ENCODE measurements around the gene SEMA4C. TPM values are rescaled to one million over a fixed set of nuclear protein-coding genes. Genes with fewer than 3 reads are reported as not detected.

SEMA4C gene
- total RNA-seq, 1 donor from 2014 or later, result 24.8 TPM

DNA sequence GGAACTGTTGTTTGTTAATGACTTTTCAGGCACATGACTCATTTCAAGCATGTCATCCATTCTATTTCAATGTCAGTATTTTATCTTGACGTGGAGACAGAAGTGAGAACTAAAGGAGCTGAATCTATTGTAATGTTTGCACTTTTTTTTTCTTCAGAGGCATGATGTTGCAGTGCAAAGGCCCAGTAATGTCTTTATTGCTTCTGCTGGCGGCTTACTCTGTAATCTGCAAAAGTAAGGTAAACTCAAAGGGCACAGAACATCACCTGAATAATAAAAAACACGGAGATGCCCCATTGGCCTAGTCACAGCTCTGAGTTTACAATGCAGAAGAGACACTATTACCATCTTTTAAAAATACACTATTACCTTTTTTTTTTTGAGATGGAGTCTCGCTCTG lies 56.2 kb downstream of the SEMA4C start:
- DNase-seq (ENCODE audit: low spot score), result no peak
- H3K36me3 Mint-ChIP-seq (ENCODE audit: low read depth), result peaks cover 4% of the 10 kb centered on the region
- no peaks in the 10 kb centered on the region for H3K9me3 Mint-ChIP-seq (ENCODE audit: low read depth)
- no peaks in the 10 kb centered on the region for H3K27me3 Mint-ChIP-seq (ENCODE audit: low read depth)
- TF ChIP-seq, protein P1, sequence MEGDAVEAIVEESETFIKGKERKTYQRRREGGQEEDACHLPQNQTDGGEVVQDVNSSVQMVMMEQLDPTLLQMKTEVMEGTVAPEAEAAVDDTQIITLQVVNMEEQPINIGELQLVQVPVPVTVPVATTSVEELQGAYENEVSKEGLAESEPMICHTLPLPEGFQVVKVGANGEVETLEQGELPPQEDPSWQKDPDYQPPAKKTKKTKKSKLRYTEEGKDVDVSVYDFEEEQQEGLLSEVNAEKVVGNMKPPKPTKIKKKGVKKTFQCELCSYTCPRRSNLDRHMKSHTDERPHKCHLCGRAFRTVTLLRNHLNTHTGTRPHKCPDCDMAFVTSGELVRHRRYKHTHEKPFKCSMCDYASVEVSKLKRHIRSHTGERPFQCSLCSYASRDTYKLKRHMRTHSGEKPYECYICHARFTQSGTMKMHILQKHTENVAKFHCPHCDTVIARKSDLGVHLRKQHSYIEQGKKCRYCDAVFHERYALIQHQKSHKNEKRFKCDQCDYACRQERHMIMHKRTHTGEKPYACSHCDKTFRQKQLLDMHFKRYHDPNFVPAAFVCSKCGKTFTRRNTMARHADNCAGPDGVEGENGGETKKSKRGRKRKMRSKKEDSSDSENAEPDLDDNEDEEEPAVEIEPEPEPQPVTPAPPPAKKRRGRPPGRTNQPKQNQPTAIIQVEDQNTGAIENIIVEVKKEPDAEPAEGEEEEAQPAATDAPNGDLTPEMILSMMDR (IDR thresholded peaks at IDR 0.05), result no peak
- no peak overlapping the region for H3K4me3 Mint-ChIP-seq (ENCODE audit: unreplicated experiment)
- peaks cover 26% of the 10 kb centered on the region for H3K4me1 Mint-ChIP-seq (ENCODE audit: low read depth)
- no peak overlapping the region for H3K27ac Mint-ChIP-seq (ENCODE audit: unreplicated experiment)

DNA sequence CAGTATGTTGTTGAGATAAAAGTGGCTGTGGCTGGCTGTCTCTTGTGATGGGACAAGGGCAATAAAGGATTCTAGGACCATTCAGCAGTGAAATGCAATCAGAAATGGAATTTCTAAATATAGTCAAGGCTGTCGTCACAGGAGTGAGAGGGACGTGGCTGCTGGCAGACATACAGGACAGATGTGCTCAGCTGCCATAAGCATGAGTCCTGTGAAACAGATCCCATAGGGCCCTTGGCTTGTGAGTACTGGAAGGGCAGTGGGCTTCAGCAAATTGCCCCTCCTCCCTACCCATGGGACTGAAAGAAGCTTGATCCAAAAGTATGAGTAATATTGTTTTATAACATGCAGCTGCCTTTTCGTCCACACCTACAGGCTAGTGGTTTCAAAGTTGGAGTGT lies 58.0 kb downstream of the SEMA4C start:
- DNase-seq (ENCODE audit: low spot score), result no peak
- H3K27ac Mint-ChIP-seq (ENCODE audit: unreplicated experiment), result no peak overlapping the region
- H3K36me3 Mint-ChIP-seq (ENCODE audit: low read depth), result peaks cover 5% of the 10 kb centered on the region
- TF ChIP-seq, protein P1 (IDR thresholded peaks at IDR 0.05), result no peak
- peaks cover 12% of the 10 kb centered on the region for H3K4me1 Mint-ChIP-seq (ENCODE audit: low read depth)
- no peak overlapping the region for H3K4me3 Mint-ChIP-seq (ENCODE audit: unreplicated experiment)
- H3K27me3 Mint-ChIP-seq (ENCODE audit: low read depth), result no peaks in the 10 kb centered on the region
- no peaks in the 10 kb centered on the region for H3K9me3 Mint-ChIP-seq (ENCODE audit: low read depth)

- no peaks in the 10 kb centered on the region for H3K9me3 Mint-ChIP-seq (ENCODE audit: low read depth)
These were observed 59.1 kb downstream of the SEMA4C start for GRCh38 chr2:96810783-96811192.

GRCh38 chr2:96809951-96810782 lies 59.7 kb downstream of the SEMA4C start:
- H3K4me1 Mint-ChIP-seq (ENCODE audit: low read depth), result peaks cover 7% of the 10 kb centered on the region
- no peak overlapping the region for H3K27ac Mint-ChIP-seq (ENCODE audit: unreplicated experiment)
- no peak overlapping the region for H3K4me3 Mint-ChIP-seq (ENCODE audit: unreplicated experiment)
- no peak for DNase-seq (ENCODE audit: low spot score)
- H3K27me3 Mint-ChIP-seq (ENCODE audit: low read depth), result no peaks in the 10 kb centered on the region
- no peaks in the 10 kb centered on the region for H3K9me3 Mint-ChIP-seq (ENCODE audit: low read depth)
- TF ChIP-seq, protein P1 (IDR thresholded peaks at IDR 0.05), result no peak
- H3K36me3 Mint-ChIP-seq (ENCODE audit: low read depth), result peaks cover 5% of the 10 kb centered on the region

More at GRCh38 chr2:96810783-96811192, 59.1 kb downstream of the SEMA4C start:
- Mint-ChIP-seq H3K4me1 (ENCODE audit: low read depth) (peaks cover 12% of the 10 kb centered on the region), H3K4me3 (ENCODE audit: unreplicated experiment) (no peak overlapping the region), H3K27me3 (ENCODE audit: low read depth) (no peaks in the 10 kb centered on the region), H3K36me3 (ENCODE audit: low read depth) (peaks cover 5% of the 10 kb centered on the region), H3K27ac (ENCODE audit: unreplicated experiment) (no peak overlapping the region)
- TF ChIP-seq, protein P1 (IDR thresholded peaks at IDR 0.05), result no peak
- no peak for DNase-seq (ENCODE audit: low spot score)

Other genes with a start within 250 kb of the SEMA4C start
- 32.6 to 34.5 TPM (median 34.1 TPM) in 3 replicates for gene KANSL3, start 231.8 kb downstream of the SEMA4C start, total RNA-seq
- gene FER1L5, start 227.3 kb downstream of the SEMA4C start, total RNA-seq, result not detected in 3 replicates
- gene LMAN2L, start 130.0 kb downstream of the SEMA4C start, total RNA-seq, result 15.3 to 25.4 TPM (median 15.9 TPM) in 3 replicates
- gene CNNM4, start 109.2 kb downstream of the SEMA4C start, total RNA-seq, result 7.6 to 8.3 TPM (median 7.7 TPM) in 3 replicates
- 10.2 to 14.0 TPM (median 10.4 TPM) in 3 replicates for gene CNNM3, start 53.8 kb downstream of the SEMA4C start, total RNA-seq
- 1.9 to 4.4 TPM (median 3.2 TPM) in 3 replicates for gene ANKRD23, start 26.1 kb downstream of the SEMA4C start, total RNA-seq
- 7.9 to 11.2 TPM (median 8.3 TPM) in 3 replicates for gene ANKRD39, start 12.1 kb downstream of the SEMA4C start, total RNA-seq
- 0.47 TPM in 1 of 3 replicates, not detected in the others for gene FAM178B, start 116.5 kb upstream of the SEMA4C start, total RNA-seq
- 19.2 to 24.8 TPM (median 23.2 TPM) in 3 replicates for gene FAHD2B, start 224.8 kb upstream of the SEMA4C start, total RNA-seq
- gene ANKRD36, start 243.1 kb upstream of the SEMA4C start, total RNA-seq, result 20.6 to 37.3 TPM (median 23.4 TPM) in 3 replicates

Measured in chondrocyte (in vitro differentiated cells).